H1 (cell line): Measurements from ENCODE around the gene KRT85. TPM values are rescaled to one million over a fixed set of nuclear protein-coding genes. Genes with fewer than 3 reads are reported as not detected.

Source experiments
- TAF1 ChIP-seq: IDR thresholded peaks from 2 replicates; pipeline ENCODE4 v1.6.1; 2011; ENCODE audit warnings: mild to moderate bottlenecking, low read depth, low read length
- polyA plus RNA-seq, 7 experiments: library from polyadenylated mRNA; depleted of rRNA in 3 of 7; stranded (reverse) in 5 of 7; unstranded in 2 of 7; fragments of >200 nt in 5 of 7; fragments of 200-250 nt in 2 of 7; gene quantifications; 1 replicate in 5 of 7; 2 replicates in 1 of 7; 4 replicates in 1 of 7; pipeline versions ENCODE4 v1.2.1 to v1.2.3, GENCODE V29; 2011 to 2013; ENCODE audit warnings: missing spikeins in 2 of 7, mixed read lengths in 2 of 7
- total RNA-seq: library from RNA; stranded (reverse); fragmentation: NEBNext Ultra II Directional; extraction: Animal tissue kit (Norgen Biotek cat#: 25700); gene quantifications from 2 replicates; pipeline ENCODE4 v1.2.1, GENCODE V29; 2021
- TF ChIP-seq, protein P1 (sequence below): fragments of 300-600 bp; sonication (generic); IDR thresholded peaks from 2 replicates; pipeline ENCODE4 v1.7.1; 2012; ENCODE audit warnings: low read length, moderate library complexity, mild to moderate bottlenecking, inconsistent platforms; ENCODE audit not compliant: insufficient replicate concordance

KRT85 gene
- total and polyA plus RNA-seq, 2 of the 8 experiments (the other 6 are each of a cell fraction or from before 2014, with no cell fraction given), result not detected

DNA sequence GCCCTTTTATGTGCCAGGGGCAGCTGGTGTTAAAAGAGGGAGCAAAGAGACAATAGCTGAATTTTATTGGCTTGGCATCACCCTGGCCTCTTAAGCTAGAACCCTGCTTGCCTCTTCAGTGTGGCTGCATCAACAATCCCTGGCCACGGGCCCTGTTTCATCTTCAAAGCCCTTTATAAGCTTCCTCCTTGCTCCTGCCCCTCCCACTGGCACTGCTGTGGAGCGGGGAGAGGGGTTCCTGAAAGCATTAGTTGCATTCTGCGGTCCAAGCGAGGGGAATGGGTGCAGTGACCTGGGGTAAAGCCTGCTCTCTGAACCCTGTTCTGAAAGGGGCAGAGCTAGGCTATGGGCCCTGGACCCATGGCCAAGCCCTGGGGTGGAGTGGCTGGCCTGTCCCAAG is 45.9 kb downstream of the KRT85 start (continued):
- TF ChIP-seq, protein P1, sequence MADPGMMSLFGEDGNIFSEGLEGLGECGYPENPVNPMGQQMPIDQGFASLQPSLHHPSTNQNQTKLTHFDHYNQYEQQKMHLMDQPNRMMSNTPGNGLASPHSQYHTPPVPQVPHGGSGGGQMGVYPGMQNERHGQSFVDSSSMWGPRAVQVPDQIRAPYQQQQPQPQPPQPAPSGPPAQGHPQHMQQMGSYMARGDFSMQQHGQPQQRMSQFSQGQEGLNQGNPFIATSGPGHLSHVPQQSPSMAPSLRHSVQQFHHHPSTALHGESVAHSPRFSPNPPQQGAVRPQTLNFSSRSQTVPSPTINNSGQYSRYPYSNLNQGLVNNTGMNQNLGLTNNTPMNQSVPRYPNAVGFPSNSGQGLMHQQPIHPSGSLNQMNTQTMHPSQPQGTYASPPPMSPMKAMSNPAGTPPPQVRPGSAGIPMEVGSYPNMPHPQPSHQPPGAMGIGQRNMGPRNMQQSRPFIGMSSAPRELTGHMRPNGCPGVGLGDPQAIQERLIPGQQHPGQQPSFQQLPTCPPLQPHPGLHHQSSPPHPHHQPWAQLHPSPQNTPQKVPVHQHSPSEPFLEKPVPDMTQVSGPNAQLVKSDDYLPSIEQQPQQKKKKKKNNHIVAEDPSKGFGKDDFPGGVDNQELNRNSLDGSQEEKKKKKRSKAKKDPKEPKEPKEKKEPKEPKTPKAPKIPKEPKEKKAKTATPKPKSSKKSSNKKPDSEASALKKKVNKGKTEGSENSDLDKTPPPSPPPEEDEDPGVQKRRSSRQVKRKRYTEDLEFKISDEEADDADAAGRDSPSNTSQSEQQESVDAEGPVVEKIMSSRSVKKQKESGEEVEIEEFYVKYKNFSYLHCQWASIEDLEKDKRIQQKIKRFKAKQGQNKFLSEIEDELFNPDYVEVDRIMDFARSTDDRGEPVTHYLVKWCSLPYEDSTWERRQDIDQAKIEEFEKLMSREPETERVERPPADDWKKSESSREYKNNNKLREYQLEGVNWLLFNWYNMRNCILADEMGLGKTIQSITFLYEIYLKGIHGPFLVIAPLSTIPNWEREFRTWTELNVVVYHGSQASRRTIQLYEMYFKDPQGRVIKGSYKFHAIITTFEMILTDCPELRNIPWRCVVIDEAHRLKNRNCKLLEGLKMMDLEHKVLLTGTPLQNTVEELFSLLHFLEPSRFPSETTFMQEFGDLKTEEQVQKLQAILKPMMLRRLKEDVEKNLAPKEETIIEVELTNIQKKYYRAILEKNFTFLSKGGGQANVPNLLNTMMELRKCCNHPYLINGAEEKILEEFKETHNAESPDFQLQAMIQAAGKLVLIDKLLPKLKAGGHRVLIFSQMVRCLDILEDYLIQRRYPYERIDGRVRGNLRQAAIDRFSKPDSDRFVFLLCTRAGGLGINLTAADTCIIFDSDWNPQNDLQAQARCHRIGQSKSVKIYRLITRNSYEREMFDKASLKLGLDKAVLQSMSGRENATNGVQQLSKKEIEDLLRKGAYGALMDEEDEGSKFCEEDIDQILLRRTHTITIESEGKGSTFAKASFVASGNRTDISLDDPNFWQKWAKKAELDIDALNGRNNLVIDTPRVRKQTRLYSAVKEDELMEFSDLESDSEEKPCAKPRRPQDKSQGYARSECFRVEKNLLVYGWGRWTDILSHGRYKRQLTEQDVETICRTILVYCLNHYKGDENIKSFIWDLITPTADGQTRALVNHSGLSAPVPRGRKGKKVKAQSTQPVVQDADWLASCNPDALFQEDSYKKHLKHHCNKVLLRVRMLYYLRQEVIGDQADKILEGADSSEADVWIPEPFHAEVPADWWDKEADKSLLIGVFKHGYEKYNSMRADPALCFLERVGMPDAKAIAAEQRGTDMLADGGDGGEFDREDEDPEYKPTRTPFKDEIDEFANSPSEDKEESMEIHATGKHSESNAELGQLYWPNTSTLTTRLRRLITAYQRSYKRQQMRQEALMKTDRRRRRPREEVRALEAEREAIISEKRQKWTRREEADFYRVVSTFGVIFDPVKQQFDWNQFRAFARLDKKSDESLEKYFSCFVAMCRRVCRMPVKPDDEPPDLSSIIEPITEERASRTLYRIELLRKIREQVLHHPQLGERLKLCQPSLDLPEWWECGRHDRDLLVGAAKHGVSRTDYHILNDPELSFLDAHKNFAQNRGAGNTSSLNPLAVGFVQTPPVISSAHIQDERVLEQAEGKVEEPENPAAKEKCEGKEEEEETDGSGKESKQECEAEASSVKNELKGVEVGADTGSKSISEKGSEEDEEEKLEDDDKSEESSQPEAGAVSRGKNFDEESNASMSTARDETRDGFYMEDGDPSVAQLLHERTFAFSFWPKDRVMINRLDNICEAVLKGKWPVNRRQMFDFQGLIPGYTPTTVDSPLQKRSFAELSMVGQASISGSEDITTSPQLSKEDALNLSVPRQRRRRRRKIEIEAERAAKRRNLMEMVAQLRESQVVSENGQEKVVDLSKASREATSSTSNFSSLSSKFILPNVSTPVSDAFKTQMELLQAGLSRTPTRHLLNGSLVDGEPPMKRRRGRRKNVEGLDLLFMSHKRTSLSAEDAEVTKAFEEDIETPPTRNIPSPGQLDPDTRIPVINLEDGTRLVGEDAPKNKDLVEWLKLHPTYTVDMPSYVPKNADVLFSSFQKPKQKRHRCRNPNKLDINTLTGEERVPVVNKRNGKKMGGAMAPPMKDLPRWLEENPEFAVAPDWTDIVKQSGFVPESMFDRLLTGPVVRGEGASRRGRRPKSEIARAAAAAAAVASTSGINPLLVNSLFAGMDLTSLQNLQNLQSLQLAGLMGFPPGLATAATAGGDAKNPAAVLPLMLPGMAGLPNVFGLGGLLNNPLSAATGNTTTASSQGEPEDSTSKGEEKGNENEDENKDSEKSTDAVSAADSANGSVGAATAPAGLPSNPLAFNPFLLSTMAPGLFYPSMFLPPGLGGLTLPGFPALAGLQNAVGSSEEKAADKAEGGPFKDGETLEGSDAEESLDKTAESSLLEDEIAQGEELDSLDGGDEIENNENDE, result no peak
- TF ChIP-seq TAF1, result no peak
- TF ChIP-seq, all 59 proteins: peak for 0
